IPS-NIHi11 (cell line): ENCODE measurements around the gene DTX2.
"Not testable (repeated sequence)": the region's sequence is repeated elsewhere in the genome, so short reads cannot be mapped to it uniquely, and the experiment has no call there.

Source experiments
- DNase-seq: peaks from one replicate; pipeline ENCODE4 v3.0.0; 2012; ENCODE audit warnings: mixed read lengths, low spot score

DTX2 gene

GRCh38 chr7:76492139-76492538 lies 30.6 kb downstream of the DTX2 start:
- DNase-seq, result not testable (repeated sequence)

GRCh38 chr7:76495717-76496116 lies 34.2 kb downstream of the DTX2 start:
- DNase-seq, result not testable (repeated sequence)

- not testable (repeated sequence) for DNase-seq
Observed at GRCh38 chr7:76497918-76498582, 36.5 kb downstream of the DTX2 start.

GRCh38 chr7:76498583-76499200 lies 37.2 kb downstream of the DTX2 start:
- DNase-seq, result not testable (repeated sequence)

- DNase-seq, result not testable (repeated sequence)
Observed at GRCh38 chr7:76499201-76499923, 37.9 kb downstream of the DTX2 start.

- not testable (repeated sequence) for DNase-seq
Observed at GRCh38 chr7:76499924-76500241, 38.4 kb downstream of the DTX2 start.

- DNase-seq, result not testable (repeated sequence)
Observed at GRCh38 chr7:76502224-76502623, 40.7 kb downstream of the DTX2 start.

- not testable (repeated sequence) for DNase-seq
Observed at GRCh38 chr7:76502836-76503235, 41.3 kb downstream of the DTX2 start.

- DNase-seq, result not testable (repeated sequence)
Observed at GRCh38 chr7:76503244-76503643, 41.7 kb downstream of the DTX2 start.

- not testable (repeated sequence) for DNase-seq
Observed at GRCh38 chr7:76504351-76505167, 43.0 kb downstream of the DTX2 start.

GRCh38 chr7:76505168-76506080 lies 43.9 kb downstream of the DTX2 start:
- no peak for DNase-seq

GRCh38 chr7:76506081-76506440 lies 44.6 kb downstream of the DTX2 start:
- DNase-seq, result no peak

- DNase-seq, result not testable (repeated sequence)
Observed at GRCh38 chr7:76506643-76507042, 45.1 kb downstream of the DTX2 start.

- no peak for DNase-seq
Observed at GRCh38 chr7:76507723-76508406, 46.4 kb downstream of the DTX2 start.

GRCh38 chr7:76509931-76510877 lies 48.7 kb downstream of the DTX2 start, which contains the start of gene UPK3B:
TSS of gene UPK3B (plus strand) at chr7:76510552. CDS start at chr7:76510653, 101 bp downstream.
- peak; percentile 81 for DNase-seq

GRCh38 chr7:76511200-76511910 lies 49.8 kb downstream of the DTX2 start:
- DNase-seq, result not testable (repeated sequence)

- DNase-seq, result not testable (repeated sequence)
Observed at GRCh38 chr7:76511911-76512885, 50.7 kb downstream of the DTX2 start.
